ENCODE results near the gene ATF7IP.

DNA sequence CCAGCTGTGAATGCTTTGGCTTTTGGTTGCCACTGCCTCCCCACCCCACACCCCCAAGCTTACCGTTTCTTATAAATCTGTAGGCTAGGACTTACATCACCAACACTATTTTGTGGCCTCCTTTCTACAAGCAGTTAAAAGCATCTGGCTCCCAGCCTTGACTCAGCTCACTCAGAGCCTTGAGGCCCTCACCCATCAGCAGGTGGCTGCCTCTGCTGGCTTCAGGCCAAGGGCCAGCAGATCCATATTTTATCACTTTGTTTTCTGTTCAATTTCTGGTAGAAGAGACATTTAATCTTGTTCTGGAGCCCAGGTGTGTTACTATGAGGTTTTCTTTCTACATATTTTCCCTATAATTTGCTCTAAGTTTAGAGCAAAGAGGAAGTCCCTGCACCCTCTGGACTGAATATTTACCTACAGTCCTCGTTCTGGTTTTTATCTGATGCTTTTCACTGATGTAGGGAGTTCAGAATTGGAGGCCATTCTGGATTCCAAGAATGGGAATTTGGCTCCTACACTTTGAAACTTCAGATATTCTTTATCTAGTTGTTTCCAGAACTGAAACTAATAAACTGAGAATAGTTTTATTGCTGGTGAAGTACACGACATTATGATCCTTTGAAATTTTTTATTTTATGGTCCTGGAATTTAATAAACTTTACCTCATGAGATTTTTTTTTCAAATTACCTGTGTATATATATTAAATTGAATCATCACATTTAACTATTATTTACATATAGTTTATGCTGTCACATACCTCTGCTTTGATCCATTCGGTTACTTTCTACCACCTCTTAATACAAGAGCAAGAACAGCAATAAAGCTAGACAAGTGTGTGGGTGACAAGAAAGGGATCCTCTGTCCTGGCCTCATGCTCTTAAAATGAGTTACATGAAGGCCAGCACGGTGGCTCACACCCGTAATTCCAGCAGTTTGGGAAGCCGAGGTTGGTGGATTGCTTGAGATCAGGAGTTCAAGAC, 180.0 kb downstream of the ATF7IP start:
- TF ChIP-seq, protein P1, sequence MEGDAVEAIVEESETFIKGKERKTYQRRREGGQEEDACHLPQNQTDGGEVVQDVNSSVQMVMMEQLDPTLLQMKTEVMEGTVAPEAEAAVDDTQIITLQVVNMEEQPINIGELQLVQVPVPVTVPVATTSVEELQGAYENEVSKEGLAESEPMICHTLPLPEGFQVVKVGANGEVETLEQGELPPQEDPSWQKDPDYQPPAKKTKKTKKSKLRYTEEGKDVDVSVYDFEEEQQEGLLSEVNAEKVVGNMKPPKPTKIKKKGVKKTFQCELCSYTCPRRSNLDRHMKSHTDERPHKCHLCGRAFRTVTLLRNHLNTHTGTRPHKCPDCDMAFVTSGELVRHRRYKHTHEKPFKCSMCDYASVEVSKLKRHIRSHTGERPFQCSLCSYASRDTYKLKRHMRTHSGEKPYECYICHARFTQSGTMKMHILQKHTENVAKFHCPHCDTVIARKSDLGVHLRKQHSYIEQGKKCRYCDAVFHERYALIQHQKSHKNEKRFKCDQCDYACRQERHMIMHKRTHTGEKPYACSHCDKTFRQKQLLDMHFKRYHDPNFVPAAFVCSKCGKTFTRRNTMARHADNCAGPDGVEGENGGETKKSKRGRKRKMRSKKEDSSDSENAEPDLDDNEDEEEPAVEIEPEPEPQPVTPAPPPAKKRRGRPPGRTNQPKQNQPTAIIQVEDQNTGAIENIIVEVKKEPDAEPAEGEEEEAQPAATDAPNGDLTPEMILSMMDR (IDR thresholded peaks at IDR 0.05; ENCODE audit: low read depth, low read length), result no peak
- TF ChIP-seq EZH2phosphoT487 (IDR thresholded peaks at IDR 0.05; ENCODE audit: low read depth), result no peak

All from OCI-LY3 (cell line).